Right atrium auricular region (tissue), 2 donors: ENCODE results near the gene LDAF1. TPM values are rescaled to one million over a fixed set of nuclear protein-coding genes. Genes with fewer than 3 reads are reported as not detected.
"Not testable (repeated sequence)": the region's sequence is repeated elsewhere in the genome, so short reads cannot be mapped to it uniquely, and the experiment has no call there.

ENCODE experiments used
- DNase-seq: peaks from one replicate; pipeline ENCODE4 v3.0.0-alpha.2; 2019; ENCODE audit warnings: low spot score
- H3K27ac ChIP-seq, 2 donors: fragments of 200-600 bp; sonication (generic); 1 replicate in 1 of 2; 2 replicates in 1 of 2; pipeline ENCODE4 v1.5.1; 2016 to 2019
- H3K27me3 ChIP-seq, 2 donors: fragments of 200-600 bp; sonication (generic); one replicate each; pipeline versions ENCODE4 v1.5.1 to v1.6.0; 2017 to 2019
- H3K36me3 ChIP-seq: fragments of 200-600 bp; sonication (generic); one replicate; pipeline ENCODE4 v1.5.1; 2016
- H3K4me1 ChIP-seq, 2 donors: fragments of 200-600 bp; sonication (generic); one replicate each; pipeline versions ENCODE4 v1.5.1 to v1.6.0; 2017 to 2019
- H3K4me3 ChIP-seq, 2 donors: fragments of 200-600 bp; sonication (generic); 1 replicate in 1 of 2; 2 replicates in 1 of 2; pipeline ENCODE4 v1.5.1; 2017 to 2019; ENCODE audit warnings: mild to moderate bottlenecking in 1 of 2, moderate library complexity in 1 of 2
- H3K9me3 ChIP-seq, 2 donors: fragments of 200-600 bp; sonication (generic); one replicate each; pipeline ENCODE4 v1.5.1; 2019
- total RNA-seq, 2 donors: library from RNA; depleted of rRNA; stranded (reverse); fragments of >200 nt; gene quantifications; one replicate each; pipeline ENCODE4 v1.1.0, GENCODE V29; 2016
- TF ChIP-seq, protein P1 (sequence below), 2 donors: fragments of 200-600 bp; sonication (generic); IDR thresholded peaks; one replicate each; pipeline ENCODE4 v1.5.1; 2019; ENCODE audit warnings: antibody characterized with exemption in 2 of 2

Gene LDAF1
- 100 to 1,000 TPM in 1 of 2 donors, 10 to 100 TPM in 1; 81.8 to 110 TPM for total RNA-seq

DNA sequence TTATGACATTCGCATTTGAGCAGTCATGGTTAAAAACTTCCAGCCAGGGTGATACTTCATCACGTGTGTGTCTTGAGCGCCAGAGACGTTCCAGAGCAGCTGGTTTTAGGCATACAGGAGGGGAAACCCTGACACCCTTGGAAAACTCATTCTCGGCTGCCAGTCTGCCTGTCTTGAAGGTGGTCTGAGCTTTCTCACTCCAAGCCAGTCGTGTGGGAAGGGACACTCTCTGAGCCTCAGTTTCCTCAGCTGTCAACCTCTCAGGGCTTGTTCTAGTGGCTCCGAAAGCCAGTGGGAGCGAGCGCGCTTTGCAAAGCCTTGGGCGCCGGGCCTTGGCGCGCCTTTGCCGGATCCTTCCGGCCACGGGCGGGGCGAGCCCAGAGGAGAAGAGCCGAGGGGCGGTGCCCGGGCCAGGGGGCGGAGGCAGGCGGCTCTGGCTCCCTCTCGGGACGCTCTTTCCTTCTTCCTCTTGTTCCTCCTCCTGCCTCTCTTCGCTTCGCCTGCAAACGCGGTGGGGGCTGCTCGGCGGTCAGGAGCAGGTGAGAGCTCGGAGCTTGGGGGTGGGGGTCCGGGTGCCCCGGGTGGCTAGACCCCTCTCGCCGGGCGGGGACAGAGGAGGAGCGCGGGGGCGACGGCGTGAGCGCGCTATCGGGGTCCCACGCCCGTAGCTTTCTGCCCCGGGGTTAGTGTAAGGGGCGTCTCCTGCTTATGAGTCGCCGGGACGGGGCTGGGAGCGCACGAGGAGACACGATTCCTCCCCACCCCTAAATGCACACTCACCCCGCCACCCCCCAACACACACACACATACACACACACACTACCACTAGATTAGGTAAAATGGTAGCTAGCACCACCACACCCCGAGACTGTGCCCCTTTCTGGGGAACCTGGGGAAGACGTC lies at the start of gene LDAF1:
Gene LDAF1, plus strand, starts transcription at position 467 of the 903 bp plus-strand sequence. CDS start 2,509 bp downstream, outside the sequence.
- H3K4me1 ChIP-seq: peaks cover 0 to 56% of the 10 kb centered on the region in 2 donors
- DNase-seq: peak; percentile 83
- H3K9me3 ChIP-seq: no peaks in the 10 kb centered on the region
- TF ChIP-seq, protein P1, sequence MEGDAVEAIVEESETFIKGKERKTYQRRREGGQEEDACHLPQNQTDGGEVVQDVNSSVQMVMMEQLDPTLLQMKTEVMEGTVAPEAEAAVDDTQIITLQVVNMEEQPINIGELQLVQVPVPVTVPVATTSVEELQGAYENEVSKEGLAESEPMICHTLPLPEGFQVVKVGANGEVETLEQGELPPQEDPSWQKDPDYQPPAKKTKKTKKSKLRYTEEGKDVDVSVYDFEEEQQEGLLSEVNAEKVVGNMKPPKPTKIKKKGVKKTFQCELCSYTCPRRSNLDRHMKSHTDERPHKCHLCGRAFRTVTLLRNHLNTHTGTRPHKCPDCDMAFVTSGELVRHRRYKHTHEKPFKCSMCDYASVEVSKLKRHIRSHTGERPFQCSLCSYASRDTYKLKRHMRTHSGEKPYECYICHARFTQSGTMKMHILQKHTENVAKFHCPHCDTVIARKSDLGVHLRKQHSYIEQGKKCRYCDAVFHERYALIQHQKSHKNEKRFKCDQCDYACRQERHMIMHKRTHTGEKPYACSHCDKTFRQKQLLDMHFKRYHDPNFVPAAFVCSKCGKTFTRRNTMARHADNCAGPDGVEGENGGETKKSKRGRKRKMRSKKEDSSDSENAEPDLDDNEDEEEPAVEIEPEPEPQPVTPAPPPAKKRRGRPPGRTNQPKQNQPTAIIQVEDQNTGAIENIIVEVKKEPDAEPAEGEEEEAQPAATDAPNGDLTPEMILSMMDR (IDR thresholded peaks at IDR 0.05): peak in 1 of 2 donors; percentile 37
- peak within 1 kb of the TSS; percentile 84 to 91 for H3K4me3 ChIP-seq
- no peaks in the 10 kb centered on the region for H3K27me3 ChIP-seq
- no peaks in the 10 kb centered on the region for H3K36me3 ChIP-seq
- H3K27ac ChIP-seq: peak within 1 kb of the TSS; percentile 86 to 91

DNA sequence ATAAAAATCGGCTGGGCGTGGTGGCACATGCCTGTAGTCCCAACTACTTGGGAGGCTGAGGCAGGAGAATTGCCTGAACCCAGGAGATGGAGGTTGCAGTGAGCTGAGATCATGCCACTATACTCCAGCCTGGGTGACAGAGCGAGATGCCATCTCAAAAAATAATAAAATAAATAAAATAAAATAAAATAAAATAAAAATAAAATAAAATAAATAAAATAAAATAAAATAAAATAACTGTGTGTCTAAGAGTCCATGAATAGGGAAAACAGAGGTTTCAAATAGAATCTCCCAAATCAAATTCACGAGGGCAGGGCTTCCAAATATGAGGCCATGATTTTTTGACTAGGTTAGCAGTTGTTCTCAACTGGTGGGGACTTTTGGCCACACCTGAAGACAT lies 42.9 kb upstream of the LDAF1 start:
- DNase-seq, H3K27ac ChIP-seq, H3K27me3 ChIP-seq, H3K36me3 ChIP-seq, H3K9me3 ChIP-seq, H3K4me3 ChIP-seq, H3K4me1 ChIP-seq: not testable (repeated sequence)

DNA sequence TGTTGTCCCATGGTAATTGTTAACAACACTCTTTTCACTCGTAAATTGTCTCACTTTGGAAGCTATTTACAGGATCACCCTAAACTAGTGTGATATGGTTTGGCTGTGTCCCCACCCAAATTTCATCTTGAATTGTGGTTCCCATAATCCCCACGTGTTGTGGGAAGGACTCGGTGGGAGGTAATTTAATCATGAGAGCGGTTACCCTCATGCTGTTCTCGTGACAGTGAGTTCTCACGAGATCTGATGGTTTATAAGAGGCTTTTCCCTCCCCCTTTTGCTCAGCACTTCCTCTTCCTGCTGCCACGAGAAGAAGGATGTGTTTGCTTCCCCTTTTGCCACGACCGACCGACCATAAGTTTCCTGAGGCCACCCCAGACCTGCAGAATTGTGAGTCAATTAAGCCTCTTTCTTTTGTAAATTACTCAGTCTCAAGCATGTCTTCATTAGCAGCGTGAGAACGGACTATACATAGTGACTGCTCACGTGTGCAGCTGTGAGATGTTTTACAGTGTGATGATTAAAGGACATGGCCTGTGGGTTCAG lies 42.3 kb upstream of the LDAF1 start:
- H3K27ac ChIP-seq: no peak overlapping the region

DNA sequence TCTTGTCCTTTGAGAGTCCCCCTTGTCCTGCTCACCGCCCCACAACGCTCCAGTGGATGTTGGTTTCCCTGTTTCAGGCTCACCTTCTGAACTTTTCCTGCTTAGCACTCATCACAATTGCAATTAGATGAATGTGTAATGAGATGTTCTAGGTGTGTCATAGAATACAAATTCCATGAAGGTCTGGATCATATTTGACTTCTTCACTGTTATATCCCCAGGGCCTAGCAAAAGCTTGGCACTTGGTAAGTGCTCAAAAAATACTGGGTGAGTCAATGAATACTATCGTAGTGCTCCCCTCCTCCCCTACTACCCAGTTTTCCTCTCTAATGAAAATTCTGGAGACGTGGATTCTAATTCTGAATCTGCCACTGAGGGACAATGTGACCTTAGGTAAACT lies 40.9 kb upstream of the LDAF1 start:
- Histone ChIP-seq H3K27ac (no peak overlapping the region), H3K4me1 (no peaks in the 10 kb centered on the region), H3K9me3 (no peaks in the 10 kb centered on the region), H3K4me3 (no peak overlapping the region), H3K27me3 (no peaks in the 10 kb centered on the region), H3K36me3 (no peaks in the 10 kb centered on the region)
- no peak for DNase-seq
- TF ChIP-seq, protein P1 (IDR thresholded peaks at IDR 0.05): no peak

More for the DNA sequence above, 42.3 kb upstream of the LDAF1 start:
- H3K9me3 ChIP-seq: no peaks in the 10 kb centered on the region
- H3K36me3 ChIP-seq: no peaks in the 10 kb centered on the region
- no peaks in the 10 kb centered on the region for H3K4me1 ChIP-seq
- TF ChIP-seq, protein P1 (IDR thresholded peaks at IDR 0.05): no peak
- H3K27me3 ChIP-seq: no peaks in the 10 kb centered on the region
- DNase-seq: peak; percentile 13
- H3K4me3 ChIP-seq: peak overlapping the region; percentile 11 to 32

DNA sequence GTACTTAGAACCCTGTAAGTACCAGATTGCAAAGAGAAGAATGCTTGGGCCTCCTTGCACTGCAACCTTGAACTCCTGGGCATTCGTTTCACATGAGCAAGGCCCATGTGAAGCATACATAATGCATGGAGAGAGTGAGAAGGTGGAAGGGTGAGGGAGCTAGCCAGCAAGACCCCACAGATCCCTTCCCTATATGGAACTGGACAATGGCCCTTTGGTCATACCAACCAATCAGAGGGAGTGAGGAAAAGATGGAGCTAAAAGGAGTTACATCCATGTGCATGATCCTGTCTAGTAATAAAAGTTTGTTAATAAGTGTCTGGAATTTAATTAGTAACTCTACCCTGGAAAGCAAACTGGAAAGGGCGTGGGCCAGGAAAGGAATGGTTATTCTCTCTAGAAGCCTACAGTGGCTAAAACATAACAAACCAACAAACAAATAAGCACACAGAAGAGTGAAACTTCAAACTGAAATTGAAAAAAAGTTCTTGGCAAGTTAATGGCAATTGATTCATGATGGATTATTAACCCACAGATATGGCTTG lies 37.4 kb upstream of the LDAF1 start:
- Histone ChIP-seq H3K4me1 (no peaks in the 10 kb centered on the region), H3K27ac (no peak overlapping the region), H3K36me3 (no peaks in the 10 kb centered on the region), H3K27me3 (no peaks in the 10 kb centered on the region), H3K4me3 (no peak overlapping the region), H3K9me3 (no peaks in the 10 kb centered on the region)
- TF ChIP-seq, protein P1 (IDR thresholded peaks at IDR 0.05): no peak
- no peak for DNase-seq

DNA sequence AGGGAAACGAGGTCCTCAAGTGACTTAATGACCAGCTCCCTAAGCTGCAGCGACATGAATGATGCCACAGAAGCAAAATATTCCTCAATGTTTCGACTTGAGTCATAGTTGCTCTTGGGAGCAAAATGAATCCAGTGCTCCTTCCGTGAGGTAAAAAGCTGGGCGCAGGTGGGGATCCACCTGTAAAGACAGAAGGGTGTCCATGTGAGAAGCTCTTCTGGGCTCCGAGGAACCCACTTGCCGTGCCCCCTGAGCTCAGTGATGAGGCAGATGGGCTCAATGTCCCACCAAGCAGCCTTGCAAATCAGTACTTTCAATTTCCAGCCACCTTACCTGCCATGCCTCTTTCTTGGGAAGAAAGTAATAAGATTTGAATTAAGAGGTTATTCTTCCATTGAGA lies 33.3 kb upstream of the LDAF1 start:
- no peak overlapping the region for H3K27ac ChIP-seq
- no peaks in the 10 kb centered on the region for H3K36me3 ChIP-seq
- DNase-seq: no peak
- no peaks in the 10 kb centered on the region for H3K9me3 ChIP-seq
- TF ChIP-seq, protein P1 (IDR thresholded peaks at IDR 0.05): no peak
- no peak overlapping the region for H3K4me3 ChIP-seq
- no peaks in the 10 kb centered on the region for H3K27me3 ChIP-seq
- no peaks in the 10 kb centered on the region for H3K4me1 ChIP-seq
